Measurements from ENCODE around the gene DMXL1. TPM values are rescaled to one million over a fixed set of nuclear protein-coding genes. Genes with fewer than 3 reads are reported as not detected.
"Not testable (repeated sequence)": the region's sequence is repeated elsewhere in the genome, so short reads cannot be mapped to it uniquely, and the experiment has no call there.

DMXL1 gene
- total RNA-seq, 2 experiments from 2014 or later, result 23.5 to 31.1 TPM

DNA sequence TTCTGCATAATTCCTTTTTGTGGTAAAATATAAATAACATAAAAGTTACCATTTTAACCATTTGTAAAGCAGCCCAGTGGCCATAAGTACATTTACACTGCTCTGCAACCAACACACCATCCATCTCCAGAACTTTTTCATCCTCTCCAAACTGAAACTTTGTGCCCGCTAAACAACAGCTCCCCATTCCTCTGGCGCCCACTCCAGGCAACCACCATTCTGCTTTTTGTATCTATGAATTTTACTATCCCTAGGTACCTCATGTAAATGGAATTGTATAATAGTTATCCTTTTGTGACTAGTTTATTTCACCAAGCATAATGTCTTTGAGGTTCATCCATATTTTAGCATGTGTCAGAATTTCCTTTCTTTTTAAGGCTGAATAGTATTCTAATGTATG, 141.1 kb downstream of the DMXL1 start:
- H3K27me3 Mint-ChIP-seq, result no peaks in the 10 kb centered on the region
- ATAC-seq (no peak), DNase-seq (no peak)
- H3K4me3 Mint-ChIP-seq, result no peak overlapping the region
- intact Hi-C loops (cut with DNase I, micrococcal nuclease), result no loop called here
- CTCF ChIA-PET, result no interaction called here
- H3K4me1 Mint-ChIP-seq, result peaks cover 2% of the 10 kb centered on the region
- peaks cover 4% of the 10 kb centered on the region for H3K36me3 Mint-ChIP-seq (ENCODE audit: low read depth)
- POLR2A ChIA-PET, result no interaction called here
- H3K27ac Mint-ChIP-seq, result no peak overlapping the region
- no peaks in the 10 kb centered on the region for H3K9me3 Mint-ChIP-seq (ENCODE audit: low read depth)

DNA sequence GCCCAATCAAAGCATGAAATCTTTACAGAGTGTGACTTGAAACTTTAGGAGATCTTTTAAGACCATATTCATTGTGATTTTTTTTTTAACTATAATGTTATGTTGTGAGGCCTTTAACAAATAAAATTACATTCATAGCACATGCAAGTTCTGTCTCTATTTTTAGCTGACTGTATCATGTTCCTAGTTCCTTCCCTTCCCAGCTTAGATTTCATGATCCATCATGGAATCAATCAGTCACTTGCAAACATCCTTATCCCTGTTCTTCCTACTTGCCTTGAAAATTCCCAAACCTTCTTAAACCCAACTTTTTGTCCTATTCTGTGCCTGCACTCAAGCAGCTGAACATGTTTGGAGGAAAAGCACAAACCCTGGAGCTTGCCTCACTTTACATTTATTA, 141.8 kb downstream of the DMXL1 start:
- Mint-ChIP-seq H3K36me3 (ENCODE audit: low read depth) (peaks cover 4% of the 10 kb centered on the region), H3K4me3 (no peak overlapping the region), H3K4me1 (peaks cover 2% of the 10 kb centered on the region), H3K27me3 (no peaks in the 10 kb centered on the region), H3K9me3 (ENCODE audit: low read depth) (no peaks in the 10 kb centered on the region), H3K27ac (no peak overlapping the region)
- intact Hi-C loops (cut with DNase I, micrococcal nuclease), result no loop called here
- ChIA-PET CTCF (interaction anchor here (1.5 kb wide), 1 partner anchor 199 kb away, joined by 3 read pairs; no protein-coding TSS in a partner anchor), POLR2A (no interaction called here)
- DNase-seq (no peak), ATAC-seq (no peak)

DNA sequence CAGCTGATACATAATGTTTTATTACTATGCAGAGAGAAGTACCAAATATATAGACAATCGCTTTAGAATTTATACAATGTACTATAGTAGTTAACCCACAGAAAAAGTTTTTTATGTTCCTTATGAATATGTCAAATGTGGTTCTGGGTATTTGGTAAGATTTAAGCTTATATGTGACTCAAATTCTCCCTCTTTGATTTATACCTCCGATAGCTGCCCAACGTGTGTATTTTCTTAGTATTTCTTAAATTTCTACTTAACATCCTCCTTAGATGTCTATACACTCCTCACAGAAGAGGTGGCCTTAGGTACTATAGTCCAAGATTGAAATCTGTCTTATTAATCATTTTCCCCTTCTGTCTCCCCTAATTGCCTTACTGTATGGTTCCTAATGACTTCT, 146.3 kb downstream of the DMXL1 start:
- H3K4me1 Mint-ChIP-seq, result no peaks in the 10 kb centered on the region
- H3K27ac Mint-ChIP-seq, result no peak overlapping the region
- ChIA-PET POLR2A (no interaction called here), CTCF (interaction anchor here (1.6 to 2.2 kb wide), 2 partner anchors 17 to 21 kb away, joined by 4 to 6 read pairs; no protein-coding TSS in a partner anchor)
- DNase-seq, result no peak
- no peak overlapping the region for H3K4me3 Mint-ChIP-seq
- intact Hi-C loops (cut with DNase I, micrococcal nuclease), result no loop called here
- H3K27me3 Mint-ChIP-seq, result no peaks in the 10 kb centered on the region
- H3K36me3 Mint-ChIP-seq (ENCODE audit: low read depth), result no peaks in the 10 kb centered on the region
- no peaks in the 10 kb centered on the region for H3K9me3 Mint-ChIP-seq (ENCODE audit: low read depth)
- ATAC-seq, result no peak

DNA sequence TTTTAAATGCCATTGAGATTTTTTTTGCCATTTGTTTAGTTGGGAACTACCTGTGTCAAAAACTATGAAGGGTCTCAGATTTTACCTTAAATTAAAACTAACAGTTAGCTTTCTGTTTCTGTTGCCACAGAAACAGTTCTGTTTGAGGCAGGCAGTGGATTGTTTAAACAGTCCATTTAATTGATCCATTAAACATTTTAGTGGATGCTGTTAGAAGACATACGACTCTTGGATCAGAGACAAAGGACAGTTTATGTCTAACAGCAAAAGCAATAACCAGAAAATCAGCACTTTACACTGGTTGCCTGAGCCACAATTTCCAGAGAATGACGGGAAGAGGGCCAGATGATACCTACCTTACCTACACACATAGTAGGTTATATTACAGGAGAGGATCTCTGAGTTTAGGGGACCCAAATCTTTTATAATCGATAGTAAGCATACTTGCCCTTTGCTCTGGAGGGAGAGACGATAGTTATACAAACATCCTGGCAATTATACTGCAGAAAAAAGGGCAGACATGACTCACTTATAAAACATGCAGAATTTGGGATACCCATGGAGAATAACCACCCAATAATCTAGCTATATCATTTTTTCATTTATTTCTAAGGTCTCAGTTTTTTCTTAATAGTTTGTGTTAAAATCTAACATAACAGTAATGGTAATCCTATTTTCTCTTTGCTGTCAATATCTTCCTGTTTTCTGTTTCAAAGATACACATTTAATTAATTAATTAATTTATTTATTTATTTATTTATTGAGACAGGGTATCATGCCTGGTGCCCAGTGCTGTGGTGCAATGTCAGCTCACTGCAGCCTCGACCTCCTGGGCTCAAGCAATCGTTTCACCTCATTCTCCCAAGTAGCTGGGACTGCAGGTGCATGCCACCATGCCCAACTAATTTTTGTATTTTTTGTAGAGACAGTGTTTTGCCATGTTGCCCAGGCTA, 148.2 kb downstream of the DMXL1 start:
- no peak overlapping the region for H3K27ac Mint-ChIP-seq
- ChIA-PET POLR2A (no interaction called here), CTCF (interaction anchor here (1.1 to 2.3 kb wide), 6 partner anchors 11 to 193 kb away, joined by 3 to 8 read pairs (median 4); no protein-coding TSS in a partner anchor)
- no peaks in the 10 kb centered on the region for H3K4me1 Mint-ChIP-seq
- no peaks in the 10 kb centered on the region for H3K9me3 Mint-ChIP-seq (ENCODE audit: low read depth)
- H3K36me3 Mint-ChIP-seq (ENCODE audit: low read depth), result peaks cover 4% of the 10 kb centered on the region
- no peaks in the 10 kb centered on the region for H3K27me3 Mint-ChIP-seq
- no peak overlapping the region for H3K4me3 Mint-ChIP-seq
- intact Hi-C loops (cut with DNase I, micrococcal nuclease), result no loop called here
- ATAC-seq (no peak), DNase-seq (no peak)

DNA sequence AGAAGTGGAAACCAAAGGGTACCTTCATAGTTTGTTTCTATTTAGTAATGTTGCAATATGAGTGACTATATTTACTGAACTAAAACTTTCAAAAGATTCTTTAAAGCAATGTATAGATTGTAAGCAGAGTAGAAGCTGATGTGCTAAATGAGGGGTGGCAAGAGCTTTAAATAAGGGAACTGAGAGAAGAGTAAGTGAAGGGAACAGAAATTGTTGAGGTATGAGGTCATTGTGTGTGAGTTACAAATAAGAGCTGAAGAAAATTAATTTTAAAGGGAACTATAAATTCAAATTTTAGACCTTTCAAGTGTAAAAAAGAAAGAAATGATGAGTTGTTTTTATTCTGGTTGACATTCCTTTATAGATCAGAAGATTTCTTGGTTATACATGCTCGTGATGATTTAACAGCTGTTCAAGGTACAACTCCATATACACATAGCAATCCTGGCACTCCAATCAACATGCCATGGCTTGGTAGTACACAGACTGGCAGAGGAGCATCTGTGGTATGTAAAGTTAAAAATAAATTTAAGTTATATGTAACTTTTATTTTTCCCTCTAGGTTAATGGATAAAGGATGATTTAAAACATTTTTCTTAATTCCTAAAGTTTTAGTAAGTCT, 149.8 kb downstream of the DMXL1 start:
- Mint-ChIP-seq H3K4me3 (no peak overlapping the region), H3K27me3 (no peaks in the 10 kb centered on the region), H3K4me1 (no peaks in the 10 kb centered on the region), H3K9me3 (ENCODE audit: low read depth) (no peaks in the 10 kb centered on the region), H3K36me3 (ENCODE audit: low read depth) (peaks cover 4% of the 10 kb centered on the region), H3K27ac (no peak overlapping the region)
- POLR2A ChIA-PET, result interaction anchor here (0.5 kb wide), 1 partner anchor 128 kb away, joined by 3 read pairs; no protein-coding TSS in a partner anchor
- DNase-seq (no peak), ATAC-seq (no peak)
- intact Hi-C loops (cut with DNase I, micrococcal nuclease), result no loop called here
- CTCF ChIA-PET, result interaction anchor here (1.5 to 2.3 kb wide), 3 partner anchors 11 to 192 kb away, joined by 4 to 8 read pairs (median 5); no protein-coding TSS in a partner anchor

DNA sequence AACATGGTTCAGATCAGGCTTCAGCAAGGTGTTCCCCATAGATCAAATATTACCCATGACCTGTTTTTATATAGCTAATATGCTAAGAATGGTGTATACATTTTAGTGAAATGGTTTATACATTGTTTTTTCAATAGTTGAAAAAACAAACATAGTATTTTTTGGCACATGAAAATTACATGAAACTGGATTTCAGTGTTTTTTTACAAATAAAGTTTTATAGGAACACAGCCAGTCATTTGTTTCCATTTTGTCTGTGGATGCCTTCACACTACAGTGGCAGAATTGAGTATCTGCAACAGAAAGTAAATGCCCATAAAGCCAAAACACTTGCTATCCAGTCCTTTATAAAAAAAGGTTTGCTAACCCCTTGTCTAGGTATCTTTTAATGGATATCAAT, 150.4 kb downstream of the DMXL1 start:
- no peaks in the 10 kb centered on the region for H3K4me1 Mint-ChIP-seq
- CTCF ChIA-PET, result interaction anchor here (2.0 to 2.3 kb wide), 2 partner anchors 10 to 30 kb away, joined by 4 to 8 read pairs; no protein-coding TSS in a partner anchor
- no peak overlapping the region for H3K27ac Mint-ChIP-seq
- no peak for DNase-seq
- no peaks in the 10 kb centered on the region for H3K9me3 Mint-ChIP-seq (ENCODE audit: low read depth)
- no peak overlapping the region for H3K4me3 Mint-ChIP-seq
- no peaks in the 10 kb centered on the region for H3K27me3 Mint-ChIP-seq
- ATAC-seq, result no peak
- POLR2A ChIA-PET, result interaction anchor here (0.5 kb wide), 1 partner anchor 129 kb away, joined by 3 read pairs; no protein-coding TSS in a partner anchor
- intact Hi-C loops (cut with DNase I, micrococcal nuclease), result no loop called here
- peaks cover 4% of the 10 kb centered on the region for H3K36me3 Mint-ChIP-seq (ENCODE audit: low read depth)

DNA sequence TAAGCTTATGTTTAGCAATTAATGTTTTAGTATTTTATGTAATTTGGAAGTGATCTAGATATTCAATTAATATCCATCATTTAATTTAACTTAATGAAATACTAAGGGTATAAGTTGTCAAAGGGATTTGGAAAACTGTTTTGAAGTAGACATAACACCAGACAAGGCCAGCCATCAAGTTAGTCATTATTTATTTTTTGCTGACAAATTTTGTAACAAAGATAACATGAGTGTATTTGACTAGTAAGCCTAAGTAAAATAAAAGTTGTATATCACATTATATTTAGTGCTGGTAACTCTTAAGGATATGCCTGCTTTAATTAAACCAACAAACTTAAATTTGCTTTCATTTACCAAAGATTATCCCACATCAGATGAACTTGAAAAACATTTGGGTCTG, 159.1 kb downstream of the DMXL1 start:
- Mint-ChIP-seq H3K36me3 (ENCODE audit: low read depth) (peaks cover 9% of the 10 kb centered on the region), H3K9me3 (ENCODE audit: low read depth) (no peaks in the 10 kb centered on the region), H3K4me3 (no peak overlapping the region), H3K27me3 (no peaks in the 10 kb centered on the region), H3K4me1 (peaks cover 3% of the 10 kb centered on the region), H3K27ac (no peak overlapping the region)
- CTCF ChIA-PET, result no interaction called here
- intact Hi-C loops (cut with DNase I, micrococcal nuclease), result no loop called here
- DNase-seq (no peak), ATAC-seq (no peak)
- POLR2A ChIA-PET, result no interaction called here

DNA sequence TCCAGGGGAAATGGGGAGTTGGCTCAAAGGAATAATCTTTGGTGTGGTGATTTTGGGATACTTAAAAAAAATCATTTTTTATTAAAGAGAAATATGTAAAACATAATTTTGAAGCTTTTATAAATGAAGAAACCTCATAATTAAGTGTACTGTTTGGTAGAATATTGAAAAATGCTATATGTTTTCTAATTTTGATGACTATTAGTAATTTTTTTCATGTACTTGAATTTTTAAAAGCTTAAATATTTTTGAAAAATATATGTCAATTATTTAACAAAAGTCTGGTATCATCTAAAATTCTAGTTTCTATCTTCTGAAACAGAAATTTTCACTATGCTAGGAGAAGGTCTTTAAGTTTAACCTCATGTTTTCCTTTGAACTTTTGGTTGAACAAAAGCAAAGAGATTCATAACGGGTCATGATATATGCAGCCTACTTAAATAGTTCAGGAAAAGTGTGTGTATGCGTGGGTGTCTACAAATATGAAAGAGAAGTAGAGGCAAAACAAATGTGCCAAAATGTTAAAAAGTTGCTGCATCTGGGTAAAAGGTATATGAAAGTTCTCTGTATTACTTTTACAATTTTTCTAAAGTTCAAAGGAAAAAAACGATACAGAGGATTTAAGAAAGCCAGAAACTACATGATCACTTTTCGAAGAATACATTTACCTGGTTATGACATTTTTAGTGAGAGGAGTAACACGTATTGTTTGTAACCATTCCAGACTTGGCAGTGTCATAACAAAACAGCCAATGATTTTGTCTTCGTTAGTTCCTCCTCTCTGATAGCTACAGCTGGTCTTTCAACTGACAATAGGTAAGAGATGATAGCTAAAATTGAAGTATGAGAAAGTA, 167.6 kb downstream of the DMXL1 start:
- H3K27ac Mint-ChIP-seq, result peak overlapping the region; percentile 68
- no peaks in the 10 kb centered on the region for H3K9me3 Mint-ChIP-seq (ENCODE audit: low read depth)
- no peaks in the 10 kb centered on the region for H3K27me3 Mint-ChIP-seq
- intact Hi-C loops (cut with DNase I, micrococcal nuclease), result no loop called here
- ChIA-PET CTCF (interaction anchor here (0.8 to 3.8 kb wide), 10 partner anchors 12 to 251 kb away, joined by 4 to 15 read pairs (median 6); partner anchors contain the start of gene DTWD2), POLR2A (interaction anchor here (0.6 to 1.6 kb wide), 2 partner anchors 168 to 307 kb away, joined by 3 to 6 read pairs; partner anchors contain the start of gene DMXL1)
- peak; percentile 85 for ATAC-seq
- no peak for DNase-seq
- H3K4me3 Mint-ChIP-seq, result peak overlapping the region; percentile 36
- peaks cover 13% of the 10 kb centered on the region for H3K36me3 Mint-ChIP-seq (ENCODE audit: low read depth)
- H3K4me1 Mint-ChIP-seq, result peaks cover 20% of the 10 kb centered on the region

DNA sequence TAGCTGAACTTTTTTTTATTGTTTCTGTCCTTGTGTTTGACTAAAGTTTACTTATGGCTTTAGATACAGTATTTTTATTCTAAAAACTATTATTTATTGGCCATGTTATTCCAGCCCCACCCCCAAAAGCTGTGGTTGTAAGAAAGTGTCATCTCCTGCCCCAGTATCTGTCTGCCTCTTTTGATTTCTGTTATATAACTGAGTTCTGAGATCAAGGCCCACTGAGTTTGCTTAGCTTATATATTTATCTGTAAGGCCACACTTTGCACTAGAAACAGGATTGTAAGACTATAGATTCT, 168.2 kb downstream of the DMXL1 start:
- Mint-ChIP-seq H3K4me3 (no peak overlapping the region), H3K4me1 (peaks cover 20% of the 10 kb centered on the region), H3K27me3 (no peaks in the 10 kb centered on the region), H3K9me3 (ENCODE audit: low read depth) (no peaks in the 10 kb centered on the region), H3K36me3 (ENCODE audit: low read depth) (peaks cover 13% of the 10 kb centered on the region), H3K27ac (peak overlapping the region; percentile 25)
- DNase-seq, result no peak
- CTCF ChIA-PET, result interaction anchor here (0.8 to 3.8 kb wide), 8 partner anchors 13 to 251 kb away, joined by 4 to 15 read pairs (median 6); partner anchors contain the start of gene DTWD2
- POLR2A ChIA-PET, result interaction anchor here (1.6 kb wide), 1 partner anchor 168 kb away, joined by 6 read pairs; the partner anchor contains the start of gene DMXL1
- ATAC-seq, result peak; percentile 47
- intact Hi-C loops (cut with DNase I, micrococcal nuclease), result no loop called here

DNA sequence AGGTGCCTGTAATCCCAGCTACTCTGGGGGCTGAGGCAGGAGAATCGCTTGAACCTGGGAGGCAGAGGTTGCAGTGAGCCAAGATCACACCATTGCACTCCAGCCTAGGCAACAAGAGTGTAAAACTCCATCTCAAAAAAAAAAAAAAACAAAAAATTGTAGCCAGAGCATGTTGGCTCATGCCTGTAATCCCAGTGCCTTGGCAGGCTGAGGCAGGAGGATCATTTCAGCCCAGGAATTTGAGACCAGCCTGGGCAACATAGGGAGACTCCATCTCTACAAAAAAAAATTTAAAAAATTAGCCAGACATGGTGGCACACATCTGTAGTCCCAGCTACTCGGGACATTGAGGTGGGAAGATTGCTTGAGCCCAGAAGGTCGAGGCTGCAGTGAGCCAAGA, 168.9 kb downstream of the DMXL1 start:
- ChIA-PET CTCF (interaction anchor here (1.2 to 3.8 kb wide), 5 partner anchors 14 to 252 kb away, joined by 5 to 15 read pairs (median 7); partner anchors contain the start of gene DTWD2), POLR2A (interaction anchor here (1.6 kb wide), 1 partner anchor 169 kb away, joined by 6 read pairs; the partner anchor contains the start of gene DMXL1)
- ATAC-seq; H3K36me3 Mint-ChIP-seq (ENCODE audit: low read depth); H3K27me3 Mint-ChIP-seq; H3K9me3 Mint-ChIP-seq (ENCODE audit: low read depth); H3K4me3 Mint-ChIP-seq; DNase-seq; intact Hi-C loops (cut with DNase I, micrococcal nuclease); H3K27ac Mint-ChIP-seq: not testable (repeated sequence)
- H3K4me1 Mint-ChIP-seq, result peaks cover 18% of the 10 kb centered on the region

DNA sequence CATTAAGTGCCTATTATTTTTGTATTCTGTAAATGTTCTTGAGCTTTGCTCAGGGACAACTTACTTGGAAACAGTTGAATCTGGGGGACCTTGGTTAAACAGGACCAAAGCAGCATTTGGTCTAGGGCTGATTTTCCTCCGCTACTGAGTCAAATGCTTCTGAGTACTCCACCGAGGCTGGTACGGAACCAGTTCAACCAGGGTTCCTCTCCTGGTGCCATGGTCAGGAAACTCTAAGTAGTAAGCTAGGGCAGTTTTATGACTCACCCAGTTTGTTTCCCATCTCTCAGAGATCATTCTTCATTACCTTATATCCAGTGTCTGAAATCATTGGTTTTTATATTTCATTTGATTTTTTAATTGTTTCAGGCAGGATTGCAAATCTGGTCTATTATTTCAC, 173.0 kb downstream of the DMXL1 start:
- H3K4me3 Mint-ChIP-seq, result no peak overlapping the region
- H3K27me3 Mint-ChIP-seq, result no peaks in the 10 kb centered on the region
- peaks cover 3% of the 10 kb centered on the region for H3K36me3 Mint-ChIP-seq (ENCODE audit: low read depth)
- DNase-seq, result no peak
- no peaks in the 10 kb centered on the region for H3K9me3 Mint-ChIP-seq (ENCODE audit: low read depth)
- peaks cover 4% of the 10 kb centered on the region for H3K4me1 Mint-ChIP-seq
- ChIA-PET CTCF (interaction anchor here (0.6 kb wide), 1 partner anchor 254 kb away, joined by 3 read pairs; no protein-coding TSS in a partner anchor), POLR2A (no interaction called here)
- intact Hi-C loops (cut with DNase I, micrococcal nuclease), result no loop called here
- no peak overlapping the region for H3K27ac Mint-ChIP-seq
- ATAC-seq, result no peak
